CD8-positive, alpha-beta memory T cell (primary cell): ENCODE measurements around the gene PCDH9. TPM values are rescaled to one million over a fixed set of nuclear protein-coding genes. Genes with fewer than 3 reads are reported as not detected.
A peak's percentile ranks its signal among the peaks of the same experiment; 100 is the strongest.
"Not testable (repeated sequence)": the region's sequence is repeated elsewhere in the genome, so short reads cannot be mapped to it uniquely, and the experiment has no call there.

ENCODE experiments used
- CTCF ChIA-PET: fragments of 350-600 bp; sonication (Branson Sonifier 250); formaldehyde crosslinking; loops from one replicate; lab custom pipeline; 2021; ENCODE audit warnings: antibody characterized with exemption; lab: Charles Lee
- POLR2A ChIA-PET: fragments of 350-600 bp; sonication (Branson Sonifier 250); formaldehyde crosslinking; loops from one replicate; lab custom pipeline; 2021; ENCODE audit warnings: antibody characterized with exemption; lab: Charles Lee
- DNase-seq, 5 donors: peaks; one replicate each; pipeline versions ENCODE4 v3.0.0 to v3.0.0-alpha.2; 2020 to 2022; ENCODE audit warnings: mixed read lengths in 1 of 5
- H3K27ac ChIP-seq: one replicate; pipeline ENCODE4 v1.7.0; 2013; ENCODE audit warnings: low read depth, mild to moderate bottlenecking, low read length, moderate library complexity
- H3K27me3 ChIP-seq: 2 replicates; pipeline ENCODE4 v1.7.0; 2013; ENCODE audit warnings: low read length, mild to moderate bottlenecking; ENCODE audit not compliant: insufficient read depth, poor library complexity, severe bottlenecking
- H3K36me3 ChIP-seq: 2 replicates; pipeline ENCODE4 v1.7.0; 2013; ENCODE audit warnings: mild to moderate bottlenecking, low read length, moderate library complexity; ENCODE audit not compliant: insufficient read depth
- H3K4me1 ChIP-seq: 2 replicates; pipeline ENCODE4 v1.7.0; 2013; ENCODE audit warnings: mild to moderate bottlenecking, low read length, moderate library complexity; ENCODE audit not compliant: insufficient read depth
- H3K4me3 ChIP-seq: 2 replicates; pipeline ENCODE4 v1.7.0; 2013; ENCODE audit warnings: mild to moderate bottlenecking, low read length
- H3K9me3 ChIP-seq: 2 replicates; pipeline ENCODE4 v1.7.0; 2013; ENCODE audit warnings: mild to moderate bottlenecking, low read length
- H3K27ac Mint-ChIP-seq, 8 donors: one replicate each; pipeline ENCODE4 v1.8.0; 2020 to 2021; ENCODE audit warnings: mixed read lengths in 8 of 8, mild to moderate bottlenecking in 6 of 8, inconsistent platforms in 3 of 8, moderate library complexity in 3 of 8
- H3K27me3 Mint-ChIP-seq, 2 donors: one replicate each; pipeline ENCODE4 v1.8.0; 2020 to 2021; ENCODE audit warnings: mixed read lengths in 2 of 2, mild to moderate bottlenecking in 1 of 2, moderate library complexity in 1 of 2
- H3K36me3 Mint-ChIP-seq, 3 donors: one replicate each; pipeline ENCODE4 v1.8.0; 2020 to 2021; ENCODE audit warnings: mixed read lengths in 3 of 3, inconsistent platforms in 1 of 3, mild to moderate bottlenecking in 1 of 3
- H3K4me1 Mint-ChIP-seq, 3 donors: one replicate each; pipeline ENCODE4 v1.8.0; 2020 to 2021; ENCODE audit warnings: mixed read lengths in 3 of 3, inconsistent platforms in 1 of 3, mild to moderate bottlenecking in 1 of 3
- H3K4me3 Mint-ChIP-seq, 7 donors: one replicate each; pipeline ENCODE4 v1.8.0; 2020 to 2021; ENCODE audit warnings: mixed read lengths in 7 of 7, mild to moderate bottlenecking in 6 of 7, moderate library complexity in 4 of 7, inconsistent platforms in 2 of 7
- H3K9me3 Mint-ChIP-seq, 5 donors: one replicate each; pipeline ENCODE4 v1.8.0; 2020 to 2022; ENCODE audit warnings: mixed read lengths in 5 of 5, mild to moderate bottlenecking in 3 of 5, moderate library complexity in 2 of 5, inconsistent platforms in 1 of 5
- polyA plus RNA-seq: library from polyadenylated mRNA; unstranded; fragments of 300-500 nt; fragmentation: Illumina TruSeq; gene quantifications from one replicate; pipeline ENCODE4 v1.2.3, GENCODE V29; 2021
- total RNA-seq, 2 experiments: library from RNA; stranded (reverse); gene quantifications; one replicate each; pipeline ENCODE4 v1.2.3, GENCODE V29; 2021

PCDH9 gene
- total and polyA plus RNA-seq, 3 experiments from 2014 or later, result 0.09 to 0.21 (median 0.16) TPM

GRCh38 chr13:66780814-66781213 lies 449.3 kb downstream of the PCDH9 start:
- no peak overlapping the region for H3K27ac Mint-ChIP-seq
- no peak for DNase-seq
- no peaks in the 10 kb centered on the region for H3K4me1 Mint-ChIP-seq
- CTCF ChIA-PET, result interaction anchor here (0.8 kb wide), 1 partner anchor 15 kb away, joined by 3 read pairs; no protein-coding TSS in a partner anchor
- no peaks in the 10 kb centered on the region for H3K36me3 Mint-ChIP-seq
- no peaks in the 10 kb centered on the region for H3K4me1 ChIP-seq
- POLR2A ChIA-PET, result no interaction called here
- H3K9me3 Mint-ChIP-seq, result peaks cover 2 to 20% (median 2%) of the 10 kb centered on the region in 5 donors
- H3K27me3 ChIP-seq, result no peaks in the 10 kb centered on the region
- H3K4me3 ChIP-seq, result no peak overlapping the region
- H3K9me3 ChIP-seq, result no peaks in the 10 kb centered on the region
- H3K36me3 ChIP-seq, result no peaks in the 10 kb centered on the region
- H3K27me3 Mint-ChIP-seq, result no peaks in the 10 kb centered on the region
- no peak overlapping the region for H3K4me3 Mint-ChIP-seq
- no peak overlapping the region for H3K27ac ChIP-seq

- no peaks in the 10 kb centered on the region for H3K36me3 Mint-ChIP-seq
- Histone ChIP-seq H3K4me1 (no peaks in the 10 kb centered on the region), H3K9me3 (no peaks in the 10 kb centered on the region), H3K36me3 (no peaks in the 10 kb centered on the region), H3K27ac (no peak overlapping the region), H3K4me3 (no peak overlapping the region), H3K27me3 (no peaks in the 10 kb centered on the region)
- H3K9me3 Mint-ChIP-seq, result peaks cover 3 to 15% (median 8%) of the 10 kb centered on the region in 5 donors
- no peaks in the 10 kb centered on the region for H3K4me1 Mint-ChIP-seq
- H3K4me3 Mint-ChIP-seq, result no peak overlapping the region
- DNase-seq, result no peak
- H3K27me3 Mint-ChIP-seq, result no peaks in the 10 kb centered on the region
- ChIA-PET POLR2A (no interaction called here), CTCF (no interaction called here)
- no peak overlapping the region for H3K27ac Mint-ChIP-seq
Observed at GRCh38 chr13:66778461-66778860, 451.7 kb downstream of the PCDH9 start.

- H3K9me3 Mint-ChIP-seq, result peaks cover 4 to 9% (median 8%) of the 10 kb centered on the region in 5 donors
- H3K27ac Mint-ChIP-seq, result no peak overlapping the region
- no peaks in the 10 kb centered on the region for H3K36me3 Mint-ChIP-seq
- H3K27ac ChIP-seq, result no peak overlapping the region
- no peaks in the 10 kb centered on the region for H3K36me3 ChIP-seq
- no peaks in the 10 kb centered on the region for H3K4me1 Mint-ChIP-seq
- H3K27me3 ChIP-seq, result no peaks in the 10 kb centered on the region
- H3K27me3 Mint-ChIP-seq, result no peaks in the 10 kb centered on the region
- H3K4me3 ChIP-seq, result no peak overlapping the region
- H3K9me3 ChIP-seq, result no peaks in the 10 kb centered on the region
- no peaks in the 10 kb centered on the region for H3K4me1 ChIP-seq
- ChIA-PET POLR2A (no interaction called here), CTCF (no interaction called here)
- DNase-seq, result no peak
- H3K4me3 Mint-ChIP-seq, result no peak overlapping the region
Observed at GRCh38 chr13:66775196-66775595, 454.9 kb downstream of the PCDH9 start.

GRCh38 chr13:66774046-66774445 lies 456.1 kb downstream of the PCDH9 start:
- ChIA-PET POLR2A (no interaction called here), CTCF (no interaction called here)
- H3K27me3 Mint-ChIP-seq, result no peaks in the 10 kb centered on the region
- H3K36me3 Mint-ChIP-seq, result no peaks in the 10 kb centered on the region
- H3K9me3 Mint-ChIP-seq, result peaks cover 4 to 10% (median 8%) of the 10 kb centered on the region in 5 donors
- H3K4me3 Mint-ChIP-seq, result no peak overlapping the region
- Histone ChIP-seq H3K36me3 (no peaks in the 10 kb centered on the region), H3K4me1 (no peaks in the 10 kb centered on the region), H3K27ac (no peak overlapping the region), H3K4me3 (no peak overlapping the region), H3K9me3 (no peaks in the 10 kb centered on the region), H3K27me3 (no peaks in the 10 kb centered on the region)
- H3K4me1 Mint-ChIP-seq, result no peaks in the 10 kb centered on the region
- no peak for DNase-seq
- no peak overlapping the region for H3K27ac Mint-ChIP-seq

GRCh38 chr13:66765559-66765958 lies 464.6 kb downstream of the PCDH9 start:
- peaks cover 5% of the 10 kb centered on the region for H3K9me3 ChIP-seq
- no peaks in the 10 kb centered on the region for H3K4me1 Mint-ChIP-seq
- peaks cover 13 to 42% (median 18%) of the 10 kb centered on the region in 5 donors for H3K9me3 Mint-ChIP-seq
- H3K36me3 ChIP-seq, result no peaks in the 10 kb centered on the region
- no peaks in the 10 kb centered on the region for H3K36me3 Mint-ChIP-seq
- CTCF ChIA-PET, result interaction anchor here (1.1 kb wide), 1 partner anchor 16 kb away, joined by 3 read pairs; no protein-coding TSS in a partner anchor
- H3K27ac ChIP-seq, result no peak overlapping the region
- H3K4me1 ChIP-seq, result no peaks in the 10 kb centered on the region
- no peak overlapping the region for H3K27ac Mint-ChIP-seq
- POLR2A ChIA-PET, result no interaction called here
- no peaks in the 10 kb centered on the region for H3K27me3 Mint-ChIP-seq
- DNase-seq, result no peak
- no peaks in the 10 kb centered on the region for H3K27me3 ChIP-seq
- no peak overlapping the region for H3K4me3 Mint-ChIP-seq
- H3K4me3 ChIP-seq, result no peak overlapping the region

- H3K4me1 ChIP-seq, POLR2A ChIA-PET, H3K4me1 Mint-ChIP-seq, CTCF ChIA-PET, H3K27me3 Mint-ChIP-seq, H3K27ac ChIP-seq, H3K36me3 ChIP-seq, H3K36me3 Mint-ChIP-seq, H3K27me3 ChIP-seq, DNase-seq, H3K9me3 ChIP-seq, H3K4me3 Mint-ChIP-seq, H3K4me3 ChIP-seq: not testable (repeated sequence)
- Mint-ChIP-seq H3K27ac (peak overlapping the region in 1 of 8 donors; percentile 19), H3K9me3 (peaks cover 14 to 44% (median 19%) of the 10 kb centered on the region in 5 donors)
Observed at GRCh38 chr13:66760678-66761077, 469.5 kb downstream of the PCDH9 start.

- Mint-ChIP-seq H3K4me1 (no peaks in the 10 kb centered on the region), H3K36me3 (no peaks in the 10 kb centered on the region), H3K9me3 (peaks cover 14 to 42% (median 19%) of the 10 kb centered on the region in 5 donors), H3K27me3 (peaks cover 0 to 2% of the 10 kb centered on the region in 2 donors), H3K4me3 (no peak overlapping the region), H3K27ac (no peak overlapping the region)
- H3K4me1 ChIP-seq, result no peaks in the 10 kb centered on the region
- no peak overlapping the region for H3K27ac ChIP-seq
- H3K27me3 ChIP-seq, result no peaks in the 10 kb centered on the region
- H3K9me3 ChIP-seq, result peaks cover 5% of the 10 kb centered on the region
- H3K36me3 ChIP-seq, result no peaks in the 10 kb centered on the region
- no peak for DNase-seq
- ChIA-PET POLR2A (no interaction called here), CTCF (no interaction called here)
- H3K4me3 ChIP-seq, result no peak overlapping the region
Observed at GRCh38 chr13:66759919-66760318, 470.2 kb downstream of the PCDH9 start.

- no peak overlapping the region for H3K4me3 ChIP-seq
- H3K27me3 ChIP-seq, result no peaks in the 10 kb centered on the region
- DNase-seq, result no peak
- H3K4me1 ChIP-seq, result no peaks in the 10 kb centered on the region
- Mint-ChIP-seq H3K27ac (no peak overlapping the region), H3K4me1 (no peaks in the 10 kb centered on the region), H3K9me3 (peaks cover 0 to 8% (median 7%) of the 10 kb centered on the region in 5 donors), H3K4me3 (no peak overlapping the region), H3K36me3 (no peaks in the 10 kb centered on the region), H3K27me3 (no peaks in the 10 kb centered on the region)
- ChIA-PET CTCF (no interaction called here), POLR2A (no interaction called here)
- H3K27ac ChIP-seq, result no peak overlapping the region
- no peaks in the 10 kb centered on the region for H3K9me3 ChIP-seq
- no peaks in the 10 kb centered on the region for H3K36me3 ChIP-seq
Observed at GRCh38 chr13:66751691-66752090, 478.4 kb downstream of the PCDH9 start.
